ENCODE results near the gene SDR42E2.
"Not testable (repeated sequence)": the region's sequence is repeated elsewhere in the genome, so short reads cannot be mapped to it uniquely, and the experiment has no call there.

SDR42E2 gene

GRCh38 chr16:22161999-22162655 lies at the start of gene SDR42E2:
SDR42E2 (plus strand) TSS chr16:22162506; CDS start chr16:22165583, 3,077 bp downstream.
- DNase-seq: peak; percentile 12

GRCh38 chr16:22116095-22116700 lies 46.1 kb upstream of the SDR42E2 start:
- no peak for DNase-seq

- DNase-seq: no peak
Observed at GRCh38 chr16:22117609-22118008, 44.7 kb upstream of the SDR42E2 start.

- DNase-seq: no peak
Observed at GRCh38 chr16:22120440-22120839, 41.9 kb upstream of the SDR42E2 start.

- no peak for DNase-seq
Observed at GRCh38 chr16:22122239-22122638, 40.1 kb upstream of the SDR42E2 start.

DNA sequence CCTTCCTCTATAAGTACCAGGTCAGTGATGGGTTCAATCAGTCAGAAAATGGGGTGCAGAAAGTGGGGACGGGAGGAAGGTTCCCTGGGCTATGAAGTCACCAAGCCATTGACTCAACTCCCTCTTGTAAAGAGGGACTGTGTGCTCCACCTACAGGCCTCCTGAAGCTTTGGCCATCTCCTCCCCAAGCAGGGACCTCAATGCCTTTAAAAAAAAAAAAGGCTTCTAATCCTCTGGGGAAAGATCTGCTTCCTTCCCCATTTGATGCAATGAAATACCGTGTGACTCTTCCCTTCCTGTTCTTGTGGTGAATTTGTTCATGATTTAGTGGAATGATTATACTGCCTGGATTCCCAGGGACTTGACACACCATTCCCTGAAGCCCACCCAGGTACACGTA lies 39.2 kb upstream of the SDR42E2 start:
- no peak for DNase-seq

- no peak for DNase-seq
Observed at GRCh38 chr16:22123759-22124490, 38.4 kb upstream of the SDR42E2 start.

GRCh38 chr16:22124583-22125284 lies 37.6 kb upstream of the SDR42E2 start:
- no peak for DNase-seq

GRCh38 chr16:22126037-22126558 lies 36.2 kb upstream of the SDR42E2 start:
- DNase-seq: no peak

DNA sequence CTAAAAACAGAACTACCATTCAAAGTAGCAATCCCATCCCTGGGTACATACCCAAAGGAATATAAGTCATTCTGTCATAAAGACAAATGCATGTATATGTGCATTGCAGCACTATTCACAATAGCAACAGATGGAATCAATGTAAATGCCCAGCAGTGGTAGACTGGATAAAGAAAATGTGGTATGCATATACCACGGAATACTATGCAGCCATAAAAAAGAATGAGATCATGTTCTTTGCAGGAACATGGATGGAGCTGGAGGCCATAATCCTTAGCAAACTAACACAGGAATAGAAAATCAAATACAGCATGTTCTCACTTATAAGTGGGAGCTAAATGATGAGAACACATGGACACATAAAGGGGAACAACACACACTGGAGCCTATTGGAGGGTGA lies 33.8 kb upstream of the SDR42E2 start:
- not testable (repeated sequence) for DNase-seq

DNA sequence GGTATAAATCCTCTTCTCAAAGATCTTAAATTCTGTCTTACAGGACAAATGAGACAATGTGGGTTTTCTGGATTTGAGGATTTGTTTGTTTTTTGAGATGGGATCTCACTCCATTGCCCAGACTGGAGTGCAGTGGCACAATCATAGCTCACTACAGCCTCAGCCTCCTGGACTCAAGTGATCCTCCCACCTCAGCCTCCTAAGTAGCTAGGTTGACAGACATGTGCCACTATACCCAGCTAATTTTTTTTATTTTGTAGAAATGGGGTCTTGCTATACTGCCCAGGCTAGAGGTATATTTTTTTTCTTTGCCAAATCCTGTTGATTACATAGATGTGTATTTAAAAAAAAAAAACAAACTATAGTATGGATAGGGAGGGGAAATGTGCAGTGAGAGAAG lies 31.8 kb upstream of the SDR42E2 start:
- DNase-seq: no peak

- DNase-seq: no peak
Observed at GRCh38 chr16:22132801-22133200, 29.5 kb upstream of the SDR42E2 start.

- DNase-seq: no peak
Observed at GRCh38 chr16:22138482-22138881, 23.8 kb upstream of the SDR42E2 start.

DNA sequence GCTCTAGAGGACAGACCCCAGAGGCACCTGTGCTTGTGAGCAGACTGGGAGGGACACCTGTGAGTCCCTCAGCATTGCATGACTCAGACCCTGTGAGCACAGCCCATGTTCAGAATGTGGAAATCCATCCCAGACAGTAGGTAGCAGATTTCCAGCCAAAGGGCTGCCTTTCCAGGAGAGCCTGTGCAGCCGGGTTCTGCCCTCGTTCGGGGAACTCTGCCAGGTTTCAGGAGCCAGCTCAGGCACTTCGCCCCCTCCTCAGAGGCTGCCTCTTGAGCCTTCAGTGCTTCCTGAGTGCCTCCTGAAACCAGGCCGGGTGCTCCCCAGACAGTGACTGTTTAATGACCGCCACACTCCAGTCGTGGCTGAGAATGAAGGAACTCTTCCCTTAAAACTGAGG lies 23.3 kb upstream of the SDR42E2 start:
- no peak for DNase-seq

GRCh38 chr16:22139732-22140131 lies 22.6 kb upstream of the SDR42E2 start:
- DNase-seq: no peak

DNA sequence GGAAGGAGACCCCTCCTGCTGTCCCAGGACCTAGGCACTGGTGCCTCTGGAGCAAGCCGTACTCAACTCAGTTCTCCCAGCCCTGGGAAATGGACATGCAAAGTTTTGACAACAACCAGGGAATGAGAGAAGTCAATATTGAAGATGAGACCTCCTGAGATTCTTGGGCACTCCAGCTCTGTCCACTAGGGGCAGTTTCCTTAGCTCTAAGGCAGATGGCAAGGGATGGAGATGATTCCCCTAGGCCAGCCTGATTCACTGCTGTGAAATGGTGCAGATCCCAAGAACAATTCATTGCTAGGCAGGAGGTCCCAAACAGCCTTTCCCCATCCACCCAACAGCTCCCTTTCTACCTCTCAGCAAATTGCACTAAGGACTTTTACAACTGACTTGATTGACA lies 20.5 kb upstream of the SDR42E2 start:
- no peak for DNase-seq

GRCh38 chr16:22144520-22144919 lies 17.8 kb upstream of the SDR42E2 start:
- no peak for DNase-seq

- no peak for DNase-seq
Observed at GRCh38 chr16:22147853-22148252, 14.5 kb upstream of the SDR42E2 start.

- DNase-seq: no peak
Observed at GRCh38 chr16:22151246-22151998, 10.9 kb upstream of the SDR42E2 start.

DNA sequence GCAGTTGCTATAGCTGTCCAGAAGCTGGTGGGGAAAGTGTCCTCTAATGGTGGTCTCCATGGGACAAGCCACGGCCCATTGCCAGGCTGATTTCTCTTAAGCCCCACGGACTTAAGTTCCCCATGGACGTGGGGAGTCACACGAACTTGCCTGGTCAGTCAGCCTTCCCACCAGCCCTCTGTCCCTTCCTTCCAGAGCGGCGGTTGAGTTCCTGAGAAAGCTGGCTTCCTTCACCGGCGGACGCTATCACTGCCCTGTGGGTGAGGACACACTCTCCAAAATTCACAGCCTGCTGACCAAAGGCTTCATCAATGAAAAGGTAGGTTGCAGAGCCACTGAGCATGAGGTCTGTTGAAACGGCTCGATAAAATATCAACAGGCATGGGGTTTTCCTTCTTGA lies 10.0 kb upstream of the SDR42E2 start:
- DNase-seq: no peak

DNA sequence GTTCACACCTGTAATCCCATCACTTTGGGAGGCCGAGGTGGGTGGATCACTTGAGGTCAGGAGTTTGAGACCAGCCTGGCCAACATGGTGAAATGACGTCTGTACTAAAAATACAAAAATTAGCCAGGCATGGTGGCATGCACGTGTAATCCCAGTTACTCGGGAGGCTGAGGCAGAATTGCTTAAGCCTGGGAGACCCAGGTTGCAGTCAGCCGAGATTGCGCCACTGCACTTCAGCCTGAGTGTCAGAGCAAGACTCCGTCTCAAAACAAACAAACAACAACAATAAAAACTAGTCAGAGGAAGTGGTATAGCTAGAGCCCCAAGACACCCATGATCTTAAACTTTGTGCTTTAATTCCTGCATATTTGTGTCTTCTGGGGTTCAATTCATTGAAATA lies 9.2 kb upstream of the SDR42E2 start:
- DNase-seq: not testable (repeated sequence)

GRCh38 chr16:22161401-22161800 lies 905 bp upstream of the SDR42E2 start:
- DNase-seq: no peak

GRCh38 chr16:22162656-22163009 lies 327 bp downstream of the SDR42E2 start:
- DNase-seq: no peak
